Stomach (tissue), 9 donors: Measurements from ENCODE around the gene NR6A1. TPM values are rescaled to one million over a fixed set of nuclear protein-coding genes. Genes with fewer than 3 reads are reported as not detected.

Experiments
- DNase-seq, 2 donors: peaks; one replicate each; pipeline versions ENCODE4 v3.0.0 to v3.0.0-alpha.2; 2013 to 2019
- H3K27ac ChIP-seq, 5 donors: fragments of 200-600 bp in 4 of 5; sonication (generic) in 4 of 5; one replicate each; pipeline ENCODE4 v1.5.1; 2013 to 2019; ENCODE audit warnings: mild to moderate bottlenecking in 1 of 5, moderate library complexity in 1 of 5
- H3K27me3 ChIP-seq, 3 donors: fragments of 200-600 bp; sonication (generic); one replicate each; pipeline ENCODE4 v1.5.1; 2017 to 2019; ENCODE audit warnings: mixed run types in 1 of 3
- H3K36me3 ChIP-seq, 4 donors: fragments of 200-600 bp; sonication (generic); 1 replicate in 3 of 4; 2 replicates in 1 of 4; pipeline ENCODE4 v1.5.1; 2016 to 2019
- H3K4me1 ChIP-seq, 4 donors: fragments of 200-600 bp; sonication (generic); one replicate each; pipeline ENCODE4 v1.5.1; 2016 to 2019
- H3K4me3 ChIP-seq, 4 donors: fragments of 200-600 bp; sonication (generic) in 3 of 4; one replicate each; pipeline ENCODE4 v1.5.1; 2016 to 2019; ENCODE audit warnings: mild to moderate bottlenecking in 1 of 4
- H3K9me3 ChIP-seq, 4 donors: fragments of 200-600 bp; sonication (generic); one replicate each; pipeline ENCODE4 v1.5.1; 2016 to 2019
- CTCF ChIP-seq, 7 experiments: fragments of 450-650 bp in 4 of 7; fragments of 200-600 bp in 3 of 7; sonication (generic) in 3 of 7; IDR thresholded peaks; one replicate each; pipeline ENCODE4 v1.5.1; 2016 to 2019; ENCODE audit warnings: antibody characterized with exemption in 7 of 7, control low read depth in 2 of 7, mild to moderate bottlenecking in 1 of 7
- EP300 ChIP-seq: sonication (generic); formaldehyde crosslinking; IDR thresholded peaks from one replicate; pipeline ENCODE4 v1.6.1; 2017; ENCODE audit warnings: antibody characterized with exemption
- POLR2A ChIP-seq, 4 donors: fragments of 450-650 bp; IDR thresholded peaks; one replicate each; pipeline ENCODE4 v1.6.1; 2016; ENCODE audit warnings: antibody characterized with exemption in 4 of 4, control low read depth in 2 of 4, mild to moderate bottlenecking in 1 of 4, moderate library complexity in 1 of 4
- POLR2AphosphoS5 ChIP-seq, 3 donors: sonication (generic); formaldehyde crosslinking; IDR thresholded peaks; one replicate each; pipeline ENCODE4 v1.6.1; 2016; ENCODE audit warnings: antibody characterized with exemption in 3 of 3
- WGBS, 5 donors: extraction: QIAGEN DNeasy Blood & Tissue Kit in 3 of 5; methylation state at CpG; one replicate each; pipeline versions ENCODE4 v1.1.5 to v1.1.7; 2013 to 2018; 5-methylcytosine and 5-hydroxymethylcytosine counted together
- intact Hi-C: fragments of 100-400 bp; cut with DNase I; formaldehyde crosslinking; loops from one replicate; pipeline ENCODE4 v1.15.1; 2023; ENCODE audit warnings: low total_unique reads
- polyA plus RNA-seq, 3 donors: library from polyadenylated mRNA; stranded (reverse); fragments of 200-250 nt; gene quantifications; one replicate each; pipeline ENCODE4 v1.2.3, GENCODE V29; 2013
- total RNA-seq, 5 donors: library from RNA; depleted of rRNA; stranded (reverse); fragments of >200 nt; gene quantifications; one replicate each; pipeline versions ENCODE4 v1.1.0 to v1.2.3, GENCODE V29; 2014 to 2016
- donor health status: healthy with polysubstance abuse.
- donor health status: Bipolar disorder and iron deficiency.
- donor health status: healthy.

NR6A1 gene
- total and polyA plus RNA-seq, 8 donors, result 0.15 to 3.2 (median 1.5) TPM; not detected in 1

GRCh38 chr9:124562328-124562727, 208.8 kb downstream of the NR6A1 start:
- 30 to 64% (median 47%) methylated on average over 6 of the region's 6 CpGs for WGBS, 5 donors
- Histone ChIP-seq H3K36me3 (no peaks in the 10 kb centered on the region), H3K27ac (no peak overlapping the region), H3K9me3 (no peaks in the 10 kb centered on the region), H3K4me3 (no peak overlapping the region), H3K27me3 (no peaks in the 10 kb centered on the region), H3K4me1 (peaks cover 0 to 10% (median 0%) of the 10 kb centered on the region in 4 donors)
- TF ChIP-seq CTCF (IDR thresholded peaks at IDR 0.05) (no peak), POLR2AphosphoS5 (IDR thresholded peaks at IDR 0.05) (no peak), POLR2A (IDR thresholded peaks at IDR 0.05) (no peak), EP300 (no peak)
- intact Hi-C loops, result no loop called here
- DNase-seq, result peak; percentile 16 to 35

GRCh38 chr9:124559871-124560270, 211.2 kb downstream of the NR6A1 start:
- Histone ChIP-seq H3K9me3 (no peaks in the 10 kb centered on the region), H3K4me1 (peaks cover 0 to 10% (median 0%) of the 10 kb centered on the region in 4 donors), H3K27me3 (peaks cover 0 to 3% (median 0%) of the 10 kb centered on the region in 3 donors), H3K4me3 (no peak overlapping the region), H3K36me3 (no peaks in the 10 kb centered on the region), H3K27ac (no peak overlapping the region)
- TF ChIP-seq EP300 (no peak), POLR2A (IDR thresholded peaks at IDR 0.05) (no peak), POLR2AphosphoS5 (IDR thresholded peaks at IDR 0.05) (no peak), CTCF (IDR thresholded peaks at IDR 0.05) (no peak)
- WGBS, 5 donors, result 22 to 45% (median 26%) methylated on average over 2 of the region's 2 CpGs
- peak in 1 of 2 donors; percentile 82 for DNase-seq
- intact Hi-C loops, result no loop called here

- Histone ChIP-seq H3K9me3 (no peaks in the 10 kb centered on the region), H3K4me3 (no peak overlapping the region), H3K27me3 (peaks cover 0 to 3% (median 3%) of the 10 kb centered on the region in 3 donors), H3K4me1 (peaks cover 0 to 10% (median 0%) of the 10 kb centered on the region in 4 donors), H3K36me3 (no peaks in the 10 kb centered on the region), H3K27ac (no peak overlapping the region)
- 60 to 79% (median 69%) methylated on average over 4 of the region's 4 CpGs for WGBS, 5 donors
- TF ChIP-seq EP300 (no peak), CTCF (IDR thresholded peaks at IDR 0.05) (no peak), POLR2A (IDR thresholded peaks at IDR 0.05) (no peak), POLR2AphosphoS5 (IDR thresholded peaks at IDR 0.05) (no peak)
- intact Hi-C loops, result no loop called here
- no peak for DNase-seq
Measured at GRCh38 chr9:124558777-124559470, 212.2 kb downstream of the NR6A1 start.

GRCh38 chr9:124557895-124558294, 213.2 kb downstream of the NR6A1 start:
- H3K27ac ChIP-seq, result no peak overlapping the region
- TF ChIP-seq POLR2A (IDR thresholded peaks at IDR 0.05) (no peak), CTCF (IDR thresholded peaks at IDR 0.05) (no peak), POLR2AphosphoS5 (IDR thresholded peaks at IDR 0.05) (no peak), EP300 (no peak)

More at GRCh38 chr9:124557895-124558294, 213.2 kb downstream of the NR6A1 start:
- Histone ChIP-seq H3K36me3 (no peaks in the 10 kb centered on the region), H3K4me3 (no peak overlapping the region), H3K27me3 (peaks cover 0 to 3% (median 3%) of the 10 kb centered on the region in 3 donors), H3K9me3 (no peaks in the 10 kb centered on the region), H3K4me1 (peaks cover 0 to 10% (median 0%) of the 10 kb centered on the region in 4 donors)
- no peak for DNase-seq
- intact Hi-C loops, result no loop called here
- 79 to 93% (median 85%) methylated on average over 3 of the region's 3 CpGs for WGBS, 5 donors
